Measurements from ENCODE around the gene SNAI3. TPM values are rescaled to one million over a fixed set of nuclear protein-coding genes. Genes with fewer than 3 reads are reported as not detected.

SNAI3 gene
- total and polyA plus RNA-seq, 9 of the 15 experiments (the other 6 are each of a cell fraction or from before 2014, with no cell fraction given): 0.04 to 4.1 (median 0.80) TPM; not detected in 1

DNA sequence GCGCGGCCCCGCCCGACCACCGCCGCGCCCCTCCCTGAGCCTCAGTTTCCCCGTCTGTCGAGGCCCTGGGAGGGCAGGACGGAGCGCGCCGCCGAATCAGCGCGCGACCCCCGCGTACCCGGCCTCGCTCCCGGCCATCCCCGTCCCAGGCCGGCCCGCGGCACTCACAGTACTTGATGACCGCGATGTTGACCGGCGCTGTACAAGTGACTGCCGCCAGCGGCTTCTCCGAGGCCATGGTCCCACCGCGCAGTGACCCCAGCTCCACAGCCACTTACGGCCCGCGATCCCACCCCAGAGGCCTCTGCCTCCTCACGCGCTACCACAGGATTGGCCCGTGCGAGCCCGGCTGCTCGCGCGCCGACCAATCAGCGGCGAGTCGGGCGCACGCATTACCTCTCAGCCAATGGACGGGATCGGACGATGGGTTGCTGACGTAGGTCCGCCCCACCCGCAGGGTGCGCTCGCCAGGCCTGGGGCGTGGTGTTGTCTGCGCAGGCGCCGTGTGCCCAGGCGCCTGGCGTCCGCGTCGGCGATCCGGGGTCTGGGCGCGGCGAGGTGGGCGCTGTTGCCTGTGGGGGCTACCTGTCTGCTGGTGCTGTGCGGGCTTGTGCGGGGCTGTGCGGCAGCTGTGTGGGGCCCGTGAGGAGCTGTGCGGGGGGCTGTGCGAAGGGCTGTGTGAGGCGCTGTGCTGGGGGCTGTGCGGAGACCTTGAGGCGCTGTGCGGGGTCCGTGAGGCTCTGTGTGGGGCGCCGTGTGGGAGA, 23.3 kb downstream of the SNAI3 start, which contains the start of gene MVD (continued):
- TF ChIP-seq RAD21 (CRISPR knock-in tag; conservative IDR thresholded peaks at IDR 0.05 in 1 of 2, IDR thresholded peaks at IDR 0.05 in 1 of 2) (peak in 1 of 2 experiments; percentile 11; a peak in 1 of 4 replicates), PTBP1 (IDR thresholded peaks at IDR 0.05; ENCODE audit: low read depth, low read length) (0 out of 2 replicates have a peak, but pooled peaks have one; percentile 45), JUND (IDR thresholded peaks at IDR 0.05; ENCODE audit: borderline replicate concordance, low read depth, low read length) (peak; percentile 67), JUND (tag; IDR thresholded peaks at IDR 0.05; ENCODE audit: borderline replicate concordance, low read depth, low read length) (peak; percentile 42; the same call in 1 of the 3 replicates), ZBTB1 (CRISPR knock-in tag; IDR thresholded peaks at IDR 0.05; ENCODE audit: borderline replicate concordance, low read depth) (peak; percentile 82), TCF7 (IDR thresholded peaks at IDR 0.05; ENCODE audit: borderline replicate concordance) (peak; percentile 62; the same call in 1 of the 2 replicates), SIN3A (IDR thresholded peaks at IDR 0.05; ENCODE audit: borderline replicate concordance in 2 of 2, control insufficient read depth in 1 of 2, low read depth in 2 of 2, low read length in 2 of 2) (peak in 1 of 2 experiments; percentile 71; a peak in 1 of 4 replicates), SUPT5H (IDR thresholded peaks at IDR 0.05) (peak; percentile 96), SRSF7 (optimal IDR thresholded peaks at IDR 0.05; ENCODE audit: low read depth, low read length) (no peak), KDM5B (IDR thresholded peaks at IDR 0.05; ENCODE audit: insufficient replicate concordance, low read depth, low read length) (peak; percentile 96), ZNF780A (CRISPR knock-in tag; IDR thresholded peaks at IDR 0.05) (no peak), NCOA4 (IDR thresholded peaks at IDR 0.05; ENCODE audit: partially characterized antibody) (no peak), TCF7L2 (IDR thresholded peaks at IDR 0.05; ENCODE audit: low read depth, low read length) (no peak), JUN (IDR thresholded peaks at IDR 0.05; ENCODE audit: borderline replicate concordance, low read depth, low read length) (peak; percentile 37; the same call in 1 of the 2 replicates), JUN (CRISPR knock-in tag; IDR thresholded peaks at IDR 0.05; ENCODE audit: borderline replicate concordance) (no peak; the same call in 1 of the 2 replicates), ASH1L (IDR thresholded peaks at IDR 0.05; ENCODE audit: borderline replicate concordance, low read depth, partially characterized antibody) (peak; percentile 97), GATAD2A (IDR thresholded peaks at IDR 0.05) (peak; percentile 92), RB1 (IDR thresholded peaks at IDR 0.05; ENCODE audit: low read depth) (peak; percentile 40)
- TF ChIP-seq, protein P1, sequence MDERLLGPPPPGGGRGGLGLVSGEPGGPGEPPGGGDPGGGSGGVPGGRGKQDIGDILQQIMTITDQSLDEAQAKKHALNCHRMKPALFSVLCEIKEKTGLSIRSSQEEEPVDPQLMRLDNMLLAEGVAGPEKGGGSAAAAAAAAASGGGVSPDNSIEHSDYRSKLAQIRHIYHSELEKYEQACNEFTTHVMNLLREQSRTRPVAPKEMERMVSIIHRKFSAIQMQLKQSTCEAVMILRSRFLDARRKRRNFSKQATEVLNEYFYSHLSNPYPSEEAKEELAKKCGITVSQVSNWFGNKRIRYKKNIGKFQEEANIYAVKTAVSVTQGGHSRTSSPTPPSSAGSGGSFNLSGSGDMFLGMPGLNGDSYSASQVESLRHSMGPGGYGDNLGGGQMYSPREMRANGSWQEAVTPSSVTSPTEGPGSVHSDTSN (CRISPR knock-in tag; IDR thresholded peaks at IDR 0.05; ENCODE audit: low read depth): no peak
- TF ChIP-seq, protein P1 (tag; conservative IDR thresholded peaks at IDR 0.05; ENCODE audit: low read depth): no peak

Data from K562 (cell line).